Mesothelial cell of epicardium (in vitro differentiated cells): Measurements from ENCODE around the gene NHERF1. TPM values are rescaled to one million over a fixed set of nuclear protein-coding genes. Genes with fewer than 3 reads are reported as not detected.

ENCODE experiments used
- DNase-seq, 2 experiments: peaks; one replicate each; pipeline ENCODE4 v3.0.0; 2021; ENCODE audit warnings: low spot score in 2 of 2; ENCODE audit not compliant: unreplicated experiment in 2 of 2
- H3K27ac Mint-ChIP-seq: 2 replicates; pipeline ENCODE4 v1.8.0; 2021; ENCODE audit warnings: mixed read lengths
- H3K27me3 Mint-ChIP-seq: 2 replicates; pipeline ENCODE4 v1.8.0; 2021; ENCODE audit warnings: low read depth, mixed read lengths
- H3K36me3 Mint-ChIP-seq: 2 replicates; pipeline ENCODE4 v1.8.0; 2021; ENCODE audit warnings: mixed read lengths
- H3K4me1 Mint-ChIP-seq: 2 replicates; pipeline ENCODE4 v1.8.0; 2021; ENCODE audit warnings: mixed read lengths
- H3K4me3 Mint-ChIP-seq: 2 replicates; pipeline ENCODE4 v1.8.0; 2021; ENCODE audit warnings: mild to moderate bottlenecking, moderate library complexity, mixed read lengths
- H3K9me3 Mint-ChIP-seq: 2 replicates; pipeline ENCODE4 v1.8.0; 2021; ENCODE audit warnings: mixed read lengths
- total RNA-seq: library from RNA; stranded (reverse); gene quantifications from 3 replicates; pipeline ENCODE4 v1.2.1, GENCODE V29; 2021
- TF ChIP-seq, protein P1 (sequence below): fragments of 200-600 bp; sonication (generic); IDR thresholded peaks from one replicate; pipeline ENCODE4 v1.5.0; 2021; ENCODE audit warnings: antibody characterized with exemption; ENCODE audit not compliant: unreplicated experiment

NHERF1 gene
- total RNA-seq, 1 donor from 2014 or later = 34.4 TPM

DNA sequence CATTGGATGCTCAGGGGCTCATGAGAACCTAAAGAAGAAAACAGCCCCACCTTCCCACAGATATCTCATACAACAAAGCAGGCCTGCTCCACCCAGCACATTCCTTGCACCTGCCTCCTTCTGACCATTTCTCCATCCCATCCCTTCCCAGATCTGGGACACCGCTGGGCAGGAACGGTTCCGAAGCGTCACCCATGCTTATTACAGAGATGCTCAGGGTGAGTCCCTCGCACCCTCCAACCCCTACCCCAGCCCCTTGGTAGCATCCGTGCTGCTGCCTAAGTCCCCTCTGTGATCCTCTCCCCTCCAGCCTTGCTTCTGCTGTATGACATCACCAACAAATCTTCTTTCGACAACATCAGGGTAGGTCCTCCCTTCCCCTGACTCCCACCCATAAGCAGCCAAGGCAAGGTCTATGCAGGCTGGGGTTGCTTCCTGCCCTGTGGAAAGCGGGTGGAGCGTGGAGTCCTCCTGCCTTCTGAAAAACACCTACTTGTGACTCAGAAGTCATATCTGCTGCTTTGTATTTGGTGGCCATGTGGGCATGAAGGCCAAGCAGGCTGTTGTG is 5.4 kb upstream of the NHERF1 start:
- Mint-ChIP-seq H3K4me1 (peaks cover 22% of the 10 kb centered on the region), H3K27me3 (peaks cover 26% of the 10 kb centered on the region), H3K4me3 (no peak overlapping the region), H3K36me3 (no peaks in the 10 kb centered on the region), H3K9me3 (no peaks in the 10 kb centered on the region), H3K27ac (no peak overlapping the region)
- DNase-seq = no peak
- TF ChIP-seq, protein P1, sequence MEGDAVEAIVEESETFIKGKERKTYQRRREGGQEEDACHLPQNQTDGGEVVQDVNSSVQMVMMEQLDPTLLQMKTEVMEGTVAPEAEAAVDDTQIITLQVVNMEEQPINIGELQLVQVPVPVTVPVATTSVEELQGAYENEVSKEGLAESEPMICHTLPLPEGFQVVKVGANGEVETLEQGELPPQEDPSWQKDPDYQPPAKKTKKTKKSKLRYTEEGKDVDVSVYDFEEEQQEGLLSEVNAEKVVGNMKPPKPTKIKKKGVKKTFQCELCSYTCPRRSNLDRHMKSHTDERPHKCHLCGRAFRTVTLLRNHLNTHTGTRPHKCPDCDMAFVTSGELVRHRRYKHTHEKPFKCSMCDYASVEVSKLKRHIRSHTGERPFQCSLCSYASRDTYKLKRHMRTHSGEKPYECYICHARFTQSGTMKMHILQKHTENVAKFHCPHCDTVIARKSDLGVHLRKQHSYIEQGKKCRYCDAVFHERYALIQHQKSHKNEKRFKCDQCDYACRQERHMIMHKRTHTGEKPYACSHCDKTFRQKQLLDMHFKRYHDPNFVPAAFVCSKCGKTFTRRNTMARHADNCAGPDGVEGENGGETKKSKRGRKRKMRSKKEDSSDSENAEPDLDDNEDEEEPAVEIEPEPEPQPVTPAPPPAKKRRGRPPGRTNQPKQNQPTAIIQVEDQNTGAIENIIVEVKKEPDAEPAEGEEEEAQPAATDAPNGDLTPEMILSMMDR = no peak

DNA sequence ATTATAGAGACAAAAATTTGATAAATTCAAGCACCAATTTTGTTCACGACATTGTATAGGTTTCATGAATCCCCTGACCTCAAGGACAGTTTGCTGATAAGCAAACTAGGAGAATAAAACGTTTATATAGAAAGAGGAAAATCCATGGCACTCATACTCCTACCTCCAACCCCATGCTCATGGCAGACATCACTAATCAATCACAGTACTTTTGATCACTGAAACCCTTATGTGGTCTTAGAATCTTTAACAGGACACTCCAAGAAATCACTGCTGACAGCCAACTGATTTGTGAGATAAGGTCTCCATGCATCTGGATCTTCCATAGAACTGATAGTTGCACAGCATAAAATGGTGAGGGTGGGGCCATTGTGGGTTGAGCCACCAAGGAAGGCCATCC is 4.7 kb upstream of the NHERF1 start:
- TF ChIP-seq, protein P1 = no peak
- Mint-ChIP-seq H3K9me3 (no peaks in the 10 kb centered on the region), H3K27ac (no peak overlapping the region), H3K27me3 (peaks cover 19% of the 10 kb centered on the region), H3K36me3 (no peaks in the 10 kb centered on the region), H3K4me3 (no peak overlapping the region), H3K4me1 (peaks cover 21% of the 10 kb centered on the region)
- DNase-seq = no peak

DNA sequence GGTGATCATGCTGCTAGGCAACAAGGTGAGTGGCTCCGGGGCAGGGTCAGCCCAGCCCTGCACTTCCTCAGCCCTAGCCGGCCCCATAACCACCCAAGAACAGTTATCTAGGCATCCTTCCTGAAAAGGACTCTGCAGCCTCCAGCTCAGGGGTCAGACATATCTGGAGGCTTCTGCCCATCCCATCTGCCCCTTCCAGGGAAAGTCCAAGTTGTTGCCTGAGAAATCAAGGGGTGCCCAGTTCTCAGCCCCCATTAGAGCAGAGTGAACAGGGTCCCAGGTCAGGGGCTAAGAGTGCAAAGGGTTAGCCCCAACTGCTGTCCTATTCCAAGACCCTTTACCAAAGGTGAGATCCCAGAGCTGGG is 4.1 kb upstream of the NHERF1 start:
- TF ChIP-seq, protein P1 = no peak
- H3K4me1 Mint-ChIP-seq = peaks cover 19% of the 10 kb centered on the region
- H3K36me3 Mint-ChIP-seq = no peaks in the 10 kb centered on the region
- H3K9me3 Mint-ChIP-seq = no peaks in the 10 kb centered on the region
- DNase-seq = no peak
- H3K27ac Mint-ChIP-seq = no peak overlapping the region
- H3K27me3 Mint-ChIP-seq = peaks cover 13% of the 10 kb centered on the region
- no peak overlapping the region for H3K4me3 Mint-ChIP-seq

DNA sequence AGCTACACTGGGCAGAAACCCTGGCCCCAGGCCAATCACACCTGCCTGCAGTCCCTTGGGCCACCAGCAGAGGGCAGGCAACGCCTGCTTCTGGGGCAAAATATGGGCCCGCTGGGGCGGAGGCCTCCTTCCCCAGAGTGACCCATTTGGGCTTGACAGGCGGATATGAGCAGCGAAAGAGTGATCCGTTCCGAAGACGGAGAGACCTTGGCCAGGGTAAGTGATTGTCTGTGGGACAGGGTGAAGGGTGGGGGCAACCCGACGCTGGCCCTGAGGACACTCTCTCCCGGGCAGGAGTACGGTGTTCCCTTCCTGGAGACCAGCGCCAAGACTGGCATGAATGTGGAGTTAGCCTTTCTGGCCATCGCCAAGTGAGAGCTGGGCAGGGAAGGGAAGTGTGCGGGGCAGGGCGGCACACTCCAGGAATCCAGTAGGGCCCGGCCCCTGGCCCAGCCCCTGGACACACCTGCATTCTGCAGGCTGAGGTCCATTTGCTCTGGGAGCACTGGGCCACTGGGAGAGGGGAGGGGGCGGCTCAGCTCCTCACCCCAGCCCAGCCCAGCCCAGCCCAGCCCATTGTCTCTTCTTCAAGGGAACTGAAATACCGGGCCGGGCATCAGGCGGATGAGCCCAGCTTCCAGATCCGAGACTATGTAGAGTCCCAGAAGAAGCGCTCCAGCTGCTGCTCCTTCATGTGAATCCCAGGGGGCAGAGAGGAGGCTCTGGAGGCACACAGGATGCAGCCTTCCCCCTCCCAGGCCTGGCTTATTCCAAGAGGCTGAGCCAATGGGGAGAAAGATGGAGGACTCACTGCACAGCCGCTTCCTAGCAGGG is 3.5 kb upstream of the NHERF1 start:
- peak; percentile 62 to 96 for DNase-seq
- no peaks in the 10 kb centered on the region for H3K36me3 Mint-ChIP-seq
- peaks cover 24% of the 10 kb centered on the region for H3K4me1 Mint-ChIP-seq
- peaks cover 9% of the 10 kb centered on the region for H3K27me3 Mint-ChIP-seq
- peak overlapping the region; percentile 49 for H3K4me3 Mint-ChIP-seq
- H3K9me3 Mint-ChIP-seq = no peaks in the 10 kb centered on the region
- H3K27ac Mint-ChIP-seq = peak overlapping the region; percentile 48
- TF ChIP-seq, protein P1 = peak; percentile 99

DNA sequence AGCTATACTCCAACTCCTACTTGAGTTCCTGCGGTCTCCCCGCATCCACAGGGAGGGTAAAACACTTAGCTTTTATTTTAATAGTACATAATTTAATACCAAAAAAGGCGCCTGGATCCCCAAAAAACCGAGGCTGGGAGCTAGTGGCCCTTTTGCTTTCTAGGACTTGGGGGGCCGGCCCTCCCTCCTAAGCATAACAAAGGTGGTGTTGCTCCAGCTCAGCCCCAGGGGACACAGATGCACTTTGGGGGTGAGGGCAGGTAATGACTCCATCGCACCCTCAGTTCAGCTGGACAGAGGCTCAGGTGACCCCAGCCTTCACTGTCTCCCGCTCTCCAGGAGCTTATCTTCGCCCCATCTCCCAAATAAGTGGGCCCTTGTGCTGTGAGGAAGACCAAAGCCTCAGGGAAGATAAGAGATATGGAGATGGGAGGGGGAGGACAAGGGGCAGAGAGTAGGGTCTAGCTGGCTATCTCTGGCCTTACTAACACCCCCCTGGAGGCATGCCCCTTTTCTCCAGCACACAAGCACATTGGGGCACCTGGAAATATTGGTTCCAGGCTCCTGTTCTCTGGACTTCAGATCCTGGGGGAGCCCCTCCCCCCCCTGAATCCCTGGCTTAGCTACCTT is 2.8 kb upstream of the NHERF1 start:
- TF ChIP-seq, protein P1 = no peak
- Mint-ChIP-seq H3K9me3 (no peaks in the 10 kb centered on the region), H3K4me3 (no peak overlapping the region), H3K27me3 (peaks cover 4% of the 10 kb centered on the region), H3K27ac (peak overlapping the region; percentile 39), H3K4me1 (peaks cover 30% of the 10 kb centered on the region), H3K36me3 (no peaks in the 10 kb centered on the region)
- DNase-seq = peak in 1 of 2 experiments; percentile 7
